NCI-H748 (cell line): ENCODE measurements around the gene TECTA.
"Not testable (repeated sequence)": the region's sequence is repeated elsewhere in the genome, so short reads cannot be mapped to it uniquely, and the experiment has no call there.

ENCODE experiments used
- DNase-seq: peaks from one replicate; lab custom pipeline; 2025; ENCODE audit not compliant: unreplicated experiment; lab: John Stamatoyannopoulos, UW

TECTA gene

DNA sequence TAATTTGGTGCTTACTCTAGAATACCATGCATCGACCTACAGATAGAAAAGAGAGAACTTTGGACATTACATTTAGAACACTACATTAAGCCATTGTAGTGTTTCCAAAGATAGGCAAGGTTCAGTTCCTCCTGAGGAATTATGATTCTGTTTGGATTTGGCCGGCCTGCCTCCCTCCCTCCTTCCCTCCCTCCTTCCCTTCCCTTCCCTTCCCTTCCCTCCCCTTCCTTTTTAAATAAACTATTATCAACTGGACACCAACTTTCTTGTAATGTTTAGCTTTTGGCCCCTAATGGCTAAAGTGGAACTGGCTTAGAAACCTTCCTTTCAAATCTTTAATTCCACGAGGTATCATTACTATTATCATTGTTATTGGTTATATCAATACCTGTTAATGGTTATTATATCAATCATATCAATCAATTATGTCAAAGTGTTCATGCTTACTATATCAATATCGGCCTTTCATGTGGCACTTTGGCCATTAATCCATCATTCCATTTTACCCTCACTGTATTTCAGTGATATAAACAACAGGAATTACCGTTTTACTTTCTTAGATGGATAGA is 60.4 kb downstream of the TECTA start:
- no peak for DNase-seq

GRCh38 chr11:121163658-121164308 is 62.7 kb downstream of the TECTA start:
- DNase-seq: no peak

DNA sequence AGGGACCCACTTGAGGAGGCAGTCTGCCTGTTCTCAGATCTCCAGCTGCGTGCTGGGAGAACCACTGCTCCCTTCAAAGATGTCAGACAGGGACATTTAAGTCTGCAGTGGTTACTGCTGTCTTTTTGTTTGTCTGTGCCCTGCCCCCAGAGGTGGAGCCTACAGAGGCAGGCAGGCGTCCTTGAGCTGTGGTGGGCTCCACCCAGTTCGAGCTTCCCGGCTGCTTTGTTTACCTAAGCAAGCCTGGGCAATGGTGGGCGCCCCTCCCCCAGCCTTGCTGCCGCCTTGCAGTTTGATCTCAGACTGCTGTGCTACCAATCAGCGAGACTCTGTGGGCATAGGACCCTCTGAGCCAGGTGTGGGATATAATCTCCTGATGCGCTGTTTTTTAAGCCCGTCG is 76.6 kb downstream of the TECTA start:
- not testable (repeated sequence) for DNase-seq

GRCh38 chr11:121179306-121179705 is 78.3 kb downstream of the TECTA start:
- DNase-seq: no peak

GRCh38 chr11:121180183-121180582 is 79.1 kb downstream of the TECTA start:
- no peak for DNase-seq

GRCh38 chr11:121188776-121189175 is 87.7 kb downstream of the TECTA start:
- no peak for DNase-seq

DNA sequence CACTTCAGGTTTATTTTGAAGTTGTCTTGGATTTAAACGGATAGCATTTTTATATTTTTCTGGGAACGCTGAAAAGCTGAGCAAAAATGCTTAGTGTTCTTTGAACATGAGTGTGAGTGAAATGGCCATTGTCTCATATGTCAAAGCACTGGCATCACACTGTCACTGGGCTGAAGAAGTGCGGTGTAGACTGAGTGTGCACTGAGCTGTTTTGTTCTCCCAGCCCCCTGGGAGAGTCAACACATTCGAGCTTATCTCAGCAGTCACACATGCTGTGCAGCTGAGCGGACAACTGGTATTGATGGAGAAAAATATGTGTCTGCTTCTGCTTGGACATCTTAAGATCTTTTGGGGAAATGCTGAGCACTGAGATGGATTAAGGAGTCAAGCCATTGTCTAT is 90.8 kb downstream of the TECTA start:
- DNase-seq: no peak

- peak; percentile 74 for DNase-seq
These were observed 93.9 kb downstream of the TECTA start for GRCh38 chr11:121194731-121195596.

- no peak for DNase-seq
These were observed 97.4 kb downstream of the TECTA start for GRCh38 chr11:121198491-121198890.

DNA sequence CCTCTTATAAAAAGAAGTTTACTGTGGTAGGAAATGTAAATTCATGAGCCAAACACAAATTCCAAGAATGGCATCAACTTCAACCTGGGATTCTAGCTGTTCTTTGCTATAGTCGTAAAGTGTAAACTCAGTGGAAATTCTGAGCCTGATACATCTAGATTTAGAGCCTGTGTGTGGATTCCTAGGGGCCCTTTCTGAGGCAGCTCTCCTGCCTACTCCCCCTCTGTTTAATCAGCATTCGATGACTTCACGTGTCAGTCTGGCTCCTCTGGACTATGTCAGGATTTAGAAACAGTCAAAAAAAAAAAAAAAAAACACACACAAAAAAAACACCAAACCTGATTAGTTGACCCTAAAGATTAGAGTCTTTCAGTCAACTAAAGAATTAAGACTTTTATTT is 98.5 kb downstream of the TECTA start:
- DNase-seq: no peak

DNA sequence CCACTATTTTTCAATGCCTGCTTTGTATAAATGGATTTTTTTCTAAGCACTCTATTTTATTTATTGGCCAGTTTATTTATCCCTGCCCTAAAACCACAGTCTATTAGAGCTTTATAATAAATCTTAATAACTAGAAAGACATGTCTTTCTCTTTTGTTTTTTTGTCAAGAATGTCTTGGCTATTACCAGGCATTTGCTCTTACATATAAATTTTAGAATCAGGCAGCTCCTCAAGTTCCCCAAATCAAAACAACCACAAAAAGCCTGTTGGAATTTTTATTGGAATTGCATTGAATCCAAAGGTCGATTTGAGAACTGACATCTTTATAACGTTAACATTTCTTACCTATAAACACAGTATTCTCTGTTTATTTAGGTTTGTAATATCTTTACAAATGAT is 105.8 kb downstream of the TECTA start:
- no peak for DNase-seq

DNA sequence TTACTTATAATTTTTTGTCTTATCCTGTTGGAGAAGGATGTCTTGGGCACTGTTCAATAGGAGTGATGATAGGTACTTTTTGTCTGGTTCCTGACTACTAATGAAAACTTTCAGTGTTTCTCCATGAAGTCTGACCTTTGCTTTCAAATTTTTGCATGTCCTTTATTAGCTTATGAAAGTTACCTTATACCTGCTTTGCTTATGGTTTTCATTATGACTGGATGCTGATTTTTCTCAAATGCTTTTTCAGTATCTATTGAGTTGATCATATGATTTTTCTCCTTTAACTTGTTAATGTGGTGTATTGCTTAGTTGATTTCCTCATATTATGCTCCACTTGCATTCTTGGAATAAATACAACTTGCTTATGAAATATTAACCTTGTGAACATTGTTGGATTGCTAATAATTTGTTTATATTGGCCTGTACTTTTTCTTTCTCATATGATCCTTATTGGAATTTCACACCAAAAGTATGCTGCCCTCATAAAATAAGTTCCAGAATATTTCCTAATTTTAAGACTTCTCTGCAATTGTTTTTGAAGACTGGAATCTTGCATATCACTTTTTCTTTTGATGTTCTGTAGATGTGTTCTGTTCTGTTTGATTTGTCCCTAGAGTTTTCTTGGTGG is 106.6 kb downstream of the TECTA start:
- DNase-seq: no peak

GRCh38 chr11:121210445-121211080 is 109.5 kb downstream of the TECTA start:
- DNase-seq: no peak

DNA sequence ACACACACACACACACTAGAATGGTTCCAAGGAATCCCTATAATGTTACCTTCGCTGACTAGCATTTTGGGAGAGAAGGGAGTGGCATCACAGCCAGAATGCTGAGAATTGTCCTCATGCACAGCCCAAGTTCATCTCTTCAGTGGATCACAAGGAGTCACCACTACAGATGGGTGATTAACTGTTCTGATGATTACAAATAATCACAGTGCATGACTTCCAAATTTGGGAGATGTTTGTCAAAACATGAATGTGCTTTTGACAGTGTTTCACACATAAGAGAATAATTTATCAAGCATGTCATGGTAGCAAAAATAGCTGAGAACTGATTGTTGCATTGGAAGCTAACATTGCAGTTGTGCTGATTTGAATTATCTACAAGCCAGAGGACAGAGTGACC is 110.6 kb downstream of the TECTA start:
- no peak for DNase-seq

GRCh38 chr11:121212536-121213361 is 111.7 kb downstream of the TECTA start:
- no peak for DNase-seq

GRCh38 chr11:121213362-121213893 is 112.4 kb downstream of the TECTA start:
- no peak for DNase-seq

DNA sequence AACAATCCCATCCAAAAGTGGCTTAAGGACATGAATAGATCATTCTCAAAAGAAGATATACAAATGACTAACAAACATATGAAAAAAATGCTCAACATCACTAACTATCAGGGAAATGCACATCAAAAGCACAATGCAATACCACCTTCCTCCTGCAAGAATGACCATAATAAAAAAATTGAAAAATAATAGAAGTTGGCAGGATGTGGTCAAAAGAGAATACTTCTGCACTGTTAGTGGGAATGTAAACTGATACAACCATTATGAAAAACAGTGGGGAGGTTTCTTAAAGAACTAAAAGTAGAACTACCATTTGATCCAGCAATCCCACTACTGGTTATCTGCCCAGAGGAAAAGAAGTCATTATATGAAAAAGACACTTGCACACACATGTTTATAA is 113.8 kb downstream of the TECTA start:
- no peak for DNase-seq

GRCh38 chr11:121221496-121222200 is 120.6 kb downstream of the TECTA start:
- DNase-seq: no peak

DNA sequence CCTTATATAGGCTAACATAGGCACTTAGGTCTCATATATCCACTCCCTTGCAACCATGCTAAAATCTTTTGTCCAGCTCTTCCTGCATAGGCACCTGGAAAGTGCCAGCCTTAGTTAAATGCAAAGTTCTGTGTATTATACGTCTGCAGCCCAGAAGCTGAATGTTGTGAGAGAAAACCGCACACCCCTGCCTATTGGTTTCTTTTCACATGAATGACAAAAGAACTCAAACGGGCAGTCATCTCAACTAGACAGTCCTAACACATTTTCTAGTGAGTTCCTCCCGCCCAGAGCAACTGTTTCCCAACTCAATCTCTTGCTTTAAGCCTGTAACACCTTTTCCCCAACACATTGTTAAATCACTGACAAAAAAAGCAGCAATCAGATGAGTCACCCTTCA is 122.1 kb downstream of the TECTA start:
- DNase-seq: no peak

GRCh38 chr11:121225382-121225781 is 124.3 kb downstream of the TECTA start:
- no peak for DNase-seq
